Stomach (tissue), 4 donors: ENCODE measurements around the gene B4GALT5.
"Not testable (repeated sequence)": the region's sequence is repeated elsewhere in the genome, so short reads cannot be mapped to it uniquely, and the experiment has no call there.

Source experiments
- POLR2AphosphoS5 ChIP-seq, 3 donors: sonication (generic); formaldehyde crosslinking; IDR thresholded peaks; one replicate each; pipeline ENCODE4 v1.6.1; 2016; ENCODE audit warnings: antibody characterized with exemption in 3 of 3
- TF ChIP-seq, protein P1 (sequence below), 7 experiments: fragments of 450-650 bp in 4 of 7; fragments of 200-600 bp in 3 of 7; sonication (generic) in 3 of 7; IDR thresholded peaks; one replicate each; pipeline ENCODE4 v1.5.1; 2016 to 2019; ENCODE audit warnings: antibody characterized with exemption in 7 of 7, control low read depth in 2 of 7, mild to moderate bottlenecking in 1 of 7

DNA sequence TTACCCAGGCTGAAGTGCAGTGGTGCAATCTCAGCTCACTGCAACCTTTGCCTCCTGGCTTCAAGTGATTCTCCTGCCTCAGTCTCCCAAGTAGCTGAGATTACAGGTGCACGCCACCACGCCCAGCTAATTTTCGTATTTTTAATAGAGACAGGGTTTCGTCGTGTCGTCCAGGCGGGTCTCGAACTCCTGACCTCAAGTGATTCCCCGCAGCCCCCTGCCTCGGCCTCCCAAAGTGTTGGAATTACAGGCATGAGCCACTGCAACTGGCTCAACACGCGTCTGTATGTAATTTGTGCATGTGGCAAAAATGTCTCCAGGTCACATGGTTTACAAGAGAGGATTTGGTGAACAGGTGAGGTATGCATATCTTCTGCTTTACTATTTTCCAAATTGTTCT, 7.6 kb upstream of the B4GALT5 start:
- TF ChIP-seq POLR2AphosphoS5 (IDR thresholded peaks at IDR 0.05): not testable (repeated sequence)
- TF ChIP-seq, protein P1, sequence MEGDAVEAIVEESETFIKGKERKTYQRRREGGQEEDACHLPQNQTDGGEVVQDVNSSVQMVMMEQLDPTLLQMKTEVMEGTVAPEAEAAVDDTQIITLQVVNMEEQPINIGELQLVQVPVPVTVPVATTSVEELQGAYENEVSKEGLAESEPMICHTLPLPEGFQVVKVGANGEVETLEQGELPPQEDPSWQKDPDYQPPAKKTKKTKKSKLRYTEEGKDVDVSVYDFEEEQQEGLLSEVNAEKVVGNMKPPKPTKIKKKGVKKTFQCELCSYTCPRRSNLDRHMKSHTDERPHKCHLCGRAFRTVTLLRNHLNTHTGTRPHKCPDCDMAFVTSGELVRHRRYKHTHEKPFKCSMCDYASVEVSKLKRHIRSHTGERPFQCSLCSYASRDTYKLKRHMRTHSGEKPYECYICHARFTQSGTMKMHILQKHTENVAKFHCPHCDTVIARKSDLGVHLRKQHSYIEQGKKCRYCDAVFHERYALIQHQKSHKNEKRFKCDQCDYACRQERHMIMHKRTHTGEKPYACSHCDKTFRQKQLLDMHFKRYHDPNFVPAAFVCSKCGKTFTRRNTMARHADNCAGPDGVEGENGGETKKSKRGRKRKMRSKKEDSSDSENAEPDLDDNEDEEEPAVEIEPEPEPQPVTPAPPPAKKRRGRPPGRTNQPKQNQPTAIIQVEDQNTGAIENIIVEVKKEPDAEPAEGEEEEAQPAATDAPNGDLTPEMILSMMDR (IDR thresholded peaks at IDR 0.05): not testable (repeated sequence)
